ENCODE results near the gene EPHB3. TPM values are rescaled to one million over a fixed set of nuclear protein-coding genes. Genes with fewer than 3 reads are reported as not detected.
A peak's percentile ranks its signal among the peaks of the same experiment; 100 is the strongest.

Gene EPHB3
- 0.65 TPM for total RNA-seq

DNA sequence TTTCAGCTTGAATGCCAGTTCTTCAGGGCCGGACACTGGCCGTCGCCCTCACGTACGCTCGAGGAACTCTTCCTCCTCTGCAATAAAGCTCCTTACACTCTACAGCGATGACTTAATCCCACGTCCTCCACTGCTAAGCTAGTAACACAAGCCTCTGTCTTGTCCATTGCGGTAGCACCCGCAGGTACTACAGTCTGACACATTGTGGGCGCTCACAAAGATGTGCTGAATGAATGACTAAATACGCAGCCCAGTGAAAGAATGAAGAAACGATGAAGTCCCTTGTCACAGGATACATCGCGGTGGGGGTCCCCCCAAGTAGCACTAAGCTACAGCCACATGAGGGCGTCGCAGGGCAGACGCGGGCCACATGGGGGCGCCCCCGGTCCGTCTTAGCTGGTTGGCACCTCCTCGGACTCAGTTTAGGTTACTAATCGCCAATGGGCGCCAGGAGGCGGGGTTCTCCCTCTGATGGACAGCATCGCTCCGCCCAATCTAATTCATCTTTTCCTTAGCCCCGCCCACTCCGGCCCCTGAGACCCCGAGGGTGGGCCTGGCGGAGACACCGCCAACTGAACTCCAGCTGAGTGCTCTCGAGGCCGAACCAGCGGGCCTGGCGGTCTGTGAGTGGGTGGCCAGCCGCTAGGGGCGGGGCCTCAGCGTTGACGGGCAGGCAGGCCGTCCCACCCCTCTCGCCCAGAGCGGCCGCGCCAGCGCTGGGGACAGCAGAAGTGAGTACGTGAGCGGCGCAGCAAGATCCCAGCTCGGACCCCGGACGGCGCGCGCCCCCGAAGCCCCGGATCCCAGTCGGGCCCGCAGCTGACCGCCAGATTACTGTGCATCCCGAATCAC, at the start of gene EPHB3:
Gene EPHB3, plus strand, starts transcription at position 725 of the 852 bp plus-strand sequence. CDS start 451 bp downstream, outside the sequence.
- ATAC-seq = peak; percentile 92

DNA sequence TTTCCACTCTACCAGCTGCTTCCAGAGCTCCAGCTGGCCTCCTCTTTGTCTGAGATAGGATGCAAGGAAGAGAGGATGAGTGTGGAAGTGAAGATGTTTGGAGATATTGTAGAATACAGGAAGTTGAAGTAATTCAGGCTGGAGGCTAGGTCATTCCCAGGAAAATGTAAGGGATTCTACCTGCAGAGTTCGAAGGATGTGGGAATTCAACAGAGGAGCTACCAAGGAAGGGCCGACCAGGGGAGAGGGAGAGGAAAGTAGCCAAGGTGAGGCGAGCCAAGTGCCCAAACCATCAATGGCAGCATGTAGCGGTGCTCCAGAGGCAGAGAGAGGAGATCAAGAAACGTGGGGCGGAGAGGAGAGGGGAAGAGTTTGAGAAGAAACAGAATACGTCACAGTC, 49.0 kb upstream of the EPHB3 start:
- ATAC-seq (no peak), DNase-seq (ENCODE audit: low spot score) (no peak)

More for the DNA sequence above, at the start of gene EPHB3:
- peak; percentile 95 for DNase-seq (ENCODE audit: low spot score)

DNA sequence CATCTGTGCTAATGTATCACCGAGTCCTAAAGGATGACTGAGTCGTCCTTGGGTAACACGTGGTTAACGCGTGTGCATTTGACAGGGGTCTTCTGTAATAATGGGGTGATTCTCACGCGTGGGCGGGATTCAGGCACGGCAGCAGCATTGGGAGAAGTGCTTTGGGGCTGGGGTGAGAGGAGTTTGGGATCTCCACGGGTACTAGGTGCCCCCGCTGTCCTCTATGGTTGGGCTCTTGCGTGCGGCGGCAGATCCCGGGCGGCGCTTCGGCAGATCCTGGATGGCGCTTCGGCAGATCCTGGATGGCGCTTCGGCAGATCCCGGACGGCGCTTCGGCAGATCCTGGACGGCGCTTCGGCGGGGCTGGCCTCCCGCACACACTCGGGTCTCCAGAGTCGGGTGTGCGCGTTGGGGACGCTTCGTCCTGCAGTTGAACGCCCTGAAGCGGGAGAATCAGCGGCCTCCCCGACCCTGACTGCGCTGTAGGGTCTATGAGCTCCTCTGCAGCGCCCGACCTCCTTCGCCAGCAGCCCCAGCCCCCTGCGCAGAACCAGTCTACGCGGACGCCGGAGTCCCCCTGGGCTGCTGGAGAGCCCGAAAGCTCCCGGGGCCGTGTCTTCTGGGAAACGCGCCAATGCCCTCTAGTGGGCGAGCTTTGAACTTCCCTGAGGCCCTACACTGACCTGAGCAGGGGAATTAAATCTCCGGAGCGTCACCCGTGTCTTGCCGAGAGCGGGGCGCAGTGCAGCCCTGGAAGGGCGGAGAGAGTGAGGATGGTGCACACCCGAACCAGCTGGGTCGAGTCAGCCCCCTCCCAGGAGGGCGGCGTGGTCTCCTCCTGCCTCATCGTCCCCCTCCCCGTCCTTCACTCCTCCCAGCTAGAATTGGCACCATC, 48.1 kb upstream of the EPHB3 start:
- DNase-seq (ENCODE audit: low spot score) = peak; percentile 83

DNA sequence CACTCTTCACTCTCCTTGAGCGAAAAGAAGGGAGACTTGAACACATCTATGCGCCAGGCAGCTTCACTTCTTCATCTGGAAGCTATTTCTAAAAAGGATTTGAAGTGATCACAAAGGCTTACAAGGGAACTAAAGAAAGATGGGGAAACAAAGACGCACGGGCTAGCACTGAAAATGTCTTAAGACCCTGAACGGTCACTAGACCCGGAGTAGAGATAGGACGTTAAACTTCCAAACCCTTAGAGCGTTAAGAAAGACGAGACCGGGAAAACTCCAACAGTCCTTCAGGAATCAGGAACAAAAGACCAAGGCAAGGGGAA, 47.5 kb upstream of the EPHB3 start:
- DNase-seq (ENCODE audit: low spot score) (no peak), ATAC-seq (no peak)

More for the DNA sequence above, 48.1 kb upstream of the EPHB3 start:
- ATAC-seq = peak; percentile 98

DNA sequence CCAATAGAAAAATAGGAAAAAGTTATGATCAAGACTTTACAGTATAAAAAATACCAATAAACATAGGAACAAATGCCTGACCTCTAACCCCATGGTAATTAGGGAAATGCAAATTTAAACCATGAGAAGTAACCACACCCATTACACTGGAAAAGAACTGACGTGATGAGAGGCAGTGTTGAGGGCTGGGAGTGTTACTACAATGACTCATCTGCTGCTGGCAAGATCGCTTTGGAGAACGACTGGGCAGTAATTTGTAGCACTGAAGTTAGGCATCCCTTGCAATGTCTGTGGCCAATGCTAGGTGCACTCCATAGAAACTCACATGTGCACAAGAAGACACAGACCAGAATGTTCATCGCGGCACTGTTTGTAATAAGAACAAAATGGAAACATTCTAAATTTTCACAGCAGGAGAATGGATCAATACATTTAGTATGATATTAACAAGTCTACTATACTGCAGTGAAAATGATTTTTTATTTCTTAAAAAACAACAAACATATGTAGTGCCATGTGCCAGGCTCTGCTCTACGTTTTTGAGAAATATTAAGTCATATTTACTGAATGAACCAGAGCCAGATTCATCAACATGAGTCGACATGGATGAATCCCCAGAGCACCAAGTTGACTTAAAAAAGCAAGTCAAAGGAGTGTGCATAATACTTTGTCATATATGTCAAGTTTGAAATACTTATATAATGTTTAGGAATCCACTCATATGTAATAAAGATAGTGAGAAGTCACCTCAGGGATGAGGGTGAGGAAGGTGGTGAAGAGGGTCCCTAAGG, 37.6 kb upstream of the EPHB3 start:
- ATAC-seq (peak; percentile 12), DNase-seq (ENCODE audit: low spot score) (no peak)

DNA sequence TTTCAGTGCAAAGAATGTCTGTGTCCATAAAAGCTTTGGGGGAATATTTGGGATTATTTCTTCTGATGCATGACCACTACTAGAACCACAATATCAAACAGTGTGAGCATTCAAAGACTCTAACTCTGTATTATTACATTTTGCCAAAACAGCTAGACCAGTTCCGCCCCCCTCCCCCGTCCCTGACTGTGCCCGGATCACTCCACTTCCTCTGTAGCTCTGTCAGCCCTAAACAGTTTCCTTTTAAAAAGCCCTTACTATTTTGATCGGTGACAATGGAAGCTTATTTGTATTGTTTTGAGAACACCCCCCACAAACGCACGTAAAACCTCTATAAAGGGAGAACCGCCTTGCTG, 36.6 kb upstream of the EPHB3 start:
- DNase-seq (ENCODE audit: low spot score) = no peak

DNA sequence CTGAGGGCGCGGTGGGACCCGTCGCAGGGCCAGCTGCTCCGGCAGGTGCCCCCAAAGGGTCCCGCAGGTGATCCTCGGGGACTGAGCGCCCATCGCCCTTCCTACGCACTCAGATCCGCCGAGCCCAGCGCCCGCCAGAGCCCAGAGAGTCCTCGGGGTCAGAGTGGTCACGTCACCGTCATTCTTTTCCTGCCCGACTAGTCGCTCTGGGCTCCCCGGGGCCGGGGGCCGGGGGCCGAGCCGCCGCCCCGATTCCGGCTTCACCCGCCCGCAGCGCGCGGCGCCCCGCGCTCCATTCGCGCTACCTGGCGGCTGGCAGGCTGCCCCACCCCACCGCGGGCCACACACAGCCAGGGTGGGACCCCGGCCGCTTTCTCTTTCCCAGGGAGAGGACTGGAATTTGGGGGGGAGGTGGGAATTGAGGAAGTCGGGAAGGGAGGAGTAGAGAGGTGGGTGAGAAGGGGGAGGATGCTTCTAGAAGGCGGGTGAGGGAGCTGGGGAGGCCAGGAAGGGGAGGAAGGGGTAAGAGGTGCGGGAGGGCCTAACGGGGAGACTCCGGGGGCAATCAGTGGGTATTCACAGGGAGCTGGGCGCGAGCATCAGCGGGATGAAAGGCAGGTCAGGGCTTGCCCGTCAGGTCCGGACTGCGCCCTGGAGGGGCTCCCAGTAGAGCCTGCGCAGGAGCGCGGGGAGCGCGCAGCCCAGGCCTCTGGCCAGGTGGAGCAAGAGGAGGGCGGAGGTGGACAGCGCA, 36.1 kb upstream of the EPHB3 start:
- DNase-seq (ENCODE audit: low spot score) (no peak), ATAC-seq (peak; percentile 61)

More for the DNA sequence above, 36.6 kb upstream of the EPHB3 start:
- ATAC-seq = peak; percentile 51

DNA sequence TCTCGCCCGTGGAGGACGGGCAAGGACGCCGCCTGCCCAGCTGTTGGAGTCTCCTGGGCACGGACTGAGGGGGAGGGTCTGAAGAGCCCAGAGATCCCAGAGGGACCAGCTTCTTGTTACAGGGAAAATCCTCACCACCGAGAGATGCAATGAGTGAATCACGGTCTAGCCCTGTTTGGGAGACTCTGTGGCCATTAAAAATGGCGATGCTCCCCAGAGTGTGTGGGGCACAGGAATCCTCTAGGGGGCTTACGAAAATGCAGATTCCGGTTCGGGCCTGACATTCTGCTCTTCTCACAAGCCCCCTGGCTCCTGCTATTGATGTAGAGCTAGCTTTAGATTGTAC, 35.5 kb upstream of the EPHB3 start:
- no peak for DNase-seq (ENCODE audit: low spot score)
- no peak for ATAC-seq

DNA sequence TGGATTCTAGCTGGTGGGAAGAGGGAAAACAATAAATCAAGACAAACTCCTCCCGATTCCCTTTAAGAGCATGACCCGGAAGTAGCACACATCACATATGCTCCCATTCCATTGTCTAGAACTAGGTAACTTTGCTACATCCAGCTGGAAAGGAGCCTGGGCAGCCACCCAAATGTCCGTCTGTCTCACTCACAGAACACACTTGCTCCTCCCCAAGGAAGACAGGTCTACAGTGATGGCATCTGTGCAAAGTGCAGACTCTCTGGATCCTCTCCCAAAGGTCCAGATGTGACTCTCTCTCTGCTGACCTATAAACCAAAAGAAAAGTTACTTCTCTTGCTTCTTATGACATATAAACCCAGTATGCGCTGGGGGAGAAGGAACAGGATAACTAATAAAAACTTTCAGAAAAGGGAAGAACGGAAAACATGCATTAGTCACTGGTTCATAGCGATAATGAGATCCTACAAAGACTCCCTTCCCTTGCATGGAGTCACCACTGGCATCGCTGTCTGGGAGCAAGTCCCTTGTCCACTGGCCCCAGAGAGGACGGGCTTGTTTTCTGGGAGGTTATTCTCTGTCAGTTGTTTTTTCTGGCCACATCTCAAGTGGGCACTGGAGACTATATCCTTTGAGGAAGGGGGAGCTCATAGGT, 29.8 kb upstream of the EPHB3 start:
- DNase-seq (ENCODE audit: low spot score) (no peak), ATAC-seq (peak; percentile 38)

DNA sequence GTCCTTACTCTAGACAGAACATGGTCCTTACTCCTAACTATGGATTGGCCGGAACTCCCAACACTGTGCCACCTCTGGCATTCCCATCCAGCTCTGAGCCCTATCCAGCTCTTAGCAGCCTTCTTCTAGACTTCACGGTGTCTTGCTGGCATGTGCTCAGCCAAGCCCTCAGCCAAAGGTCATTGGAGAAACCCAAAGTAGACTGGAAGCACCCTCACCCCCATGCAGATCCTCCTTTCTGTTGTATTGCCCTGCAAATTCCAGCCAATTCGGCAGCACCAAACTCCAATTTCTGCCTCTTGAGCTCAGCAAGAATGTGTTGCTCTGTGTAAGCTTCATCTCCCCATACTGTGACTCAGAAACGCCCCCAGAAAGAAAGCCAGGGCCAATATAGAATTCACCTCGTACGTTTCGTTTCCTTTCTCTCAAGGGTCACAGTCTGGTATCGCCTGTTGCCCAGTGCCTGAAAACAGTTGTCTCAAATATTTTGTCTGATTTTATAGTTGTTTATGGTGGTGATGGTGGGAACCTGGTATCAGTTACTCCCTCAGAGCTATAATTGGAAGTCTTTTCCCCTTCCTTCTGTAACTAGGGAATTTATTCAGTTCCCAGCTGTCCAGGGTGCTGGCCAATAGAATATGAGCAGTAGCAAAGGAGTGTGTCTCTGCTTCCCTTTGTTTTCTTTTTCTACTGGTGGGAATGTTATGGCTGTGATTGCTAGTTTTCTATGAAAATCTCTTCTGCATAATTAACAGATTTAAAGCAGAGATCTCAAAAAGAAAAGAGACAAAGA, 28.4 kb upstream of the EPHB3 start:
- DNase-seq (ENCODE audit: low spot score) = no peak
- no peak for ATAC-seq

DNA sequence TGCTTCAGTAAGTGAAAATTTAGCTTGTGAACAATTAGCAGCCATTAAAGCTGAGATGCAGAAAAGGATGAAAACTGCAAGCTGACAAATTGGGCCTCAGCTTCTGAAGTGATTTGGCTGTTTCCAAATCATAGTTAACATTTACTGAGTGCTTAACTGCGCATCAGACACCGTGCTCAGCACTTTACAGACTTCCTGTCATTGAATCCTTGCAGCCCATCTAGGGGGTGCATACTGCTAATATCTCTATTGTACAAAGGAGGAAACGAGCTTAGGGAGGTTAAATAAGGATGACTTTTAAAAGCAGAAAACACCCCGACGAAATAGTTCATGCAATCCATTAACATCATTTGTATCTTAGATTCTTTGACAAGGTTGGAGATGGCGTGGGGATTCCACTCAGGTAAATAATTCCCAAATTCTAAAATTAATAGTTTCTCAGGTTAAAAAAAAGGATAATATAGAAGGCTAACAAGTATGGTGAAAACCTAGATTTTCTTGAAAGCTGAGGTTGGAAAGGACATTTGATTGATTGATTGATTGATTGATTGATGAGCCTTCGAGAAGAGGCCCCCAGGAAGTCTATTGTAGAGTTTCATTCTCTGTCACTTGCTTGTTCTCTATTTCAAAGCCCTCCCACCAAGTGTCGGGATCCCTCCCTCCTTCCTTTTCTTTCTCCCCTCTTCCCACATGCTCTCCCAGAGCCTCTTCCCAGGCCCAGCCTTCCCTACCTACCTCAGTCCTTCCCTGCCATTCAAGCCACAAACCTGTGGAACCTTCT, 23.5 kb upstream of the EPHB3 start:
- ATAC-seq = peak; percentile 33
- no peak for DNase-seq (ENCODE audit: low spot score)

DNA sequence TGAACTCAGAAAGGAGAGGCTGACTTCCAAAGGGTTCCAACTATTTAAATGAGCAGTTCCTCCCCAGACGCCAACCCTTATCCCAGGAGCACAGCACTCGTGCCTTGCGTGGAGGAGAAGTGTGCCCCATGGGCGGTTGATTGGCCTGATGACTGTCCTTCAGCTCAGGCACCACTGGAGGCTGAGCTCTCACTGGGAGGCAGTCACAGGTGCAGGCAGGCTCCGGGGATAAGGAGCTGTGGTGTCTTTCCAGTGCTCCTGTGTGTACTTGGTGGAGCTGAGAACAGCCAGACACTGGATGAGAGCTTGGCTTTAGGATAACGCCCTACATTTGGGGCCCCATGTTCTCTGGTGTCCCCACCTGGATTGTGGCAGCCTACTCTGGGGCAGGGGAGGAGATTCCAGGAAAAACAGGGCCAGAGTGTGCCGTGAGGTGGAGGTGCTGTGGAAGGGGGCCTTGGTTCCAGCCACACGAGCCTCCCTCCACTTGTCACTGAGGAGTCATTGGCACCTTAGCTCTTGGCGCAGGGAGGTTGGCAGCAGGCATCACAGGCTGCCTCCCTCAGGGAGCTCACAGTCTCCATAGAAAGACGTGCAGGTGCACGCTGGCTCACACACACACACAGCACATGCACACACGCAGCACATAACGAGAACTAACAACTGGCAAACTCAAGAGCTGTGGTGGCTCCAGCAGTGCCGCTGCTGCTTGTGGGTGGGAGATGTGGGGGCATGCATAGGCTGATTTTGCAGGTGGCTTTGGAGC, 22.7 kb upstream of the EPHB3 start:
- no peak for DNase-seq (ENCODE audit: low spot score)
- no peak for ATAC-seq

DNA sequence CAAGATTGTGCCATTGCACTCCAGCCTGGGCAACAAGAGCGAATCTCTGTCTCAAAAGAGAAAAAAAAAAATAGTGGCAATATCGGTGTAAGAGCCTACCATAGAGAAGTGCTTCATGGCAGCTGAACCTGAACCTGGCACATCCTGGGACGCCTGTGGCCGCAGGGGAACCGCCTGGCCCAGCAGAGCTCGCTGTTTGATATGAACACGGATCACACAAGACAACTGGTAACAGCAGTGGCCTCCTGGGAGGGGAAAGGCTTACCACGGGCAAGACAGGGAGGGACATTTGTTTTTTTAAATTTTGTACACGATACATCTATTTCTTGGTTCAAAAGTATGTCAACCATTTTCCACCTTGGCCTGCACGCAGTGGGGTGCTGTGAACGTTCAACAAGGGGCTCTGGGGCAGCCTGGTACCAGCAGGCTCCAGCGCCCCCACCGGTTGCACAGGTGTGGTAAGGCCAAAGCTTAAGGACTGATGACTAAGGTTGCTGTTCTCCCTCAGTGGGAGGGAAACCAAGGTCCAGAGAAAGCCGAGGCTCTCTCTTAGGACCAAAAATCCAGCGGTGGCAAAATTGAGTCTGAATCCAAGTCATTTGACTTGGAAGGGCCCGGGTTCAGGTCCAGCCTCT, 21.7 kb upstream of the EPHB3 start:
- ATAC-seq = no peak
- DNase-seq (ENCODE audit: low spot score) = no peak

DNA sequence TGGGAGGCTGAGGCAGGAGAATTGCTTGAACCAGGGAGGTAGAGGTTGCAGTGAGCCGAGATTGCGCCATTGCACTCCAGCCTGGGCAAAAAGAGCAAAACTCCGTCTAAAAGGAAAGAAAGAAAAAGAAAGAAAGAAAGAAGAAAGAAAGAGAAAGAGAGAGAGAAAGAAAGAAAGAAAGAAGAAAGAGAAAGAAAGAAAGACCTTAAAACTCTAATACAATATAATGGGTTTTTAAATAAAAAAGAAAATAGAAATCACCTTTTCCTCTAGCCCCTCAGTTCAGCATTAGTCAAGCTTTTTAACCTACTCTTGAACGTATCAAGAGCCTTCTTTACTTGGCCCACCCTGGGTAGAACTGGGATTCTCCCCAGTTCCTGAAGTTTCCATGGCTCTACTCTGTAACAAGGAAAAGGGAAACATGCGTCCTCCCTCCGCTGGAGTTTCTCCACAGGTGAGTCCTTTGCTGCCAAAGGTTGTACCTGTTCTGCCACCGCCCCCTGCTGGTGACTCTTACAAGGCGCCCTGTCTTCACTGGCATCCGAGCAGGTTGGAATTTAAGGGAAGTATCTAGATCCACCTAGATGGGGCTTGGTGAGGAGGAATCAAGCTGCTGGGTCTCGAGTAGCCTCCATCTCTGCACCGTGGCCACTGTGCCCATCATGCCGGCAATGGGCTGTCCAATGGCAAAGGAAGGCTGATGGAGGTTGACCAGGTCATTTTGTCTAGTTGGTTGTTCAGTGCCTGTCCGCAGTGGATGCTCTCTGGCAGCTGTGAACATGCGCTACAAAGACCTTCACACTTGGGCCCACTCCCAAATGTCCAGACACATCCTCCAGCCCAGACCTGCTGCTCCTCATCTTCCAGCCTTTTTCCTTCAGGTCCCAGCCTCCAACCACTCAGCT, 20.6 kb upstream of the EPHB3 start:
- DNase-seq (ENCODE audit: low spot score) (peak; percentile 77), ATAC-seq (peak; percentile 89)

DNA sequence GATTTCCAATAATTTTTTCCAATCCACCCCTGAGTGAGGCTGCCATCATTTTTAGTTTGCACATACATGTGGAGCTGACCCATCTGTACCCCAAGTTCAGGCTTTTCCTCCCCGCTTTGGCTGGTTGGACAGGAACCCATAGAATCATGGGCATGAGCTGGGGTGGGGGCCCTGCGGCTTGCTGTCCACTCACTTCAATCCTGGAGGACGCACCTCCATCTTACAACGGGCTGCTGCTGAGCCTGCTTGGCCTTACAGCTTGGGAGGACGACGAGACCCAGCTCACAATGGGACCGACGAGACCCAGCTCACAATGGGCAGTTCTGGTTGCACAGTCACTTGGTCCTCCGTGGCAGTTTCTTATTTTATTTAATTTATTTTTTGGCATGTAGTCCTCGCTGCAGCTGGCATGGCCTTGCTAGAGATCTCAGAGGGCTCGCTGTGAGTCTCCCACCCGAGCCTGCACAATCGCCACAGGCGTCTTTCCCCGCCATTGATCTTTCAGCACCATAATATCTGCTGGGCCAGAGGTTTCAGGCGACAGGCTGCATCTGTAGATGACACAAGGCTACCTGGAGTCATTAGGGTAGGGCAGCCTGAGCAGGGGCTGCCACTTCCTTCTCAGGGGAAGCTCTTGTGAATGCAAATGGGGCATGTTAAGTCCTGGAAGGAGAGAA, 19.6 kb upstream of the EPHB3 start:
- no peak for DNase-seq (ENCODE audit: low spot score)
- no peak for ATAC-seq

DNA sequence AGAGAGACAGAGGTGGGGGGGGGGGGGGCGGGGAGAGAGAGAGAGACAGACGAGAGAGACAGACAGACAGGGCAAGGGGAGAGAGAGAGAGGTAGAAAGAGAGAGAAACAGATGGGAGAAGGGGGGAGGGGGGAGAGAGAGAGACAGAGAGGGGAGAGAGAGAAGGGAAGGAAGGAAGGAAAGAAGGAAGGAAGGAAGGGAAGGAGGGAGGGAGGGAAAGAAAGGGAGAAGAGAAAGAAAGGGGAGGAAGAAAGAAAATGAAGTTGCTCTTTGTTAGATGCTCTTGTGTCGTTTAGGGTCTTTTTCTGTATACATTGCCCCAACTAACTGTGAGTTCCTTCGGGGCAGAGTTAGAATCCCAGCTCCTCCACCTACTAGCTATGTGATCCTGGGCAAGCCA, 19.0 kb upstream of the EPHB3 start:
- DNase-seq (ENCODE audit: low spot score) = no peak

More for the DNA sequence above, 19.0 kb upstream of the EPHB3 start:
- no peak for ATAC-seq

Data from left lobe of liver (tissue), 2 donors.